CD4-positive, alpha-beta T cell treated with Interleukin-10 for 1 hour (primary cell): Measurements from ENCODE around the gene CSPG5.

Source experiments
- DNase-seq: peaks from one replicate; pipeline ENCODE4 v3.0.0-alpha.2; 2020

Gene CSPG5, protein sequence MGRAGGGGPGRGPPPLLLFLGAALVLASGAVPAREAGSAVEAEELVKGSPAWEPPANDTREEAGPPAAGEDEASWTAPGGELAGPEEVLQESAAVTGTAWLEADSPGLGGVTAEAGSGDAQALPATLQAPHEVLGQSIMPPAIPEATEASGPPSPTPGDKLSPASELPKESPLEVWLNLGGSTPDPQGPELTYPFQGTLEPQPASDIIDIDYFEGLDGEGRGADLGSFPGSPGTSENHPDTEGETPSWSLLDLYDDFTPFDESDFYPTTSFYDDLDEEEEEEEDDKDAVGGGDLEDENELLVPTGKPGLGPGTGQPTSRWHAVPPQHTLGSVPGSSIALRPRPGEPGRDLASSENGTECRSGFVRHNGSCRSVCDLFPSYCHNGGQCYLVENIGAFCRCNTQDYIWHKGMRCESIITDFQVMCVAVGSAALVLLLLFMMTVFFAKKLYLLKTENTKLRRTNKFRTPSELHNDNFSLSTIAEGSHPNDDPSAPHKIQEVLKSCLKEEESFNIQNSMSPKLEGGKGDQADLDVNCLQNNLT

DNA sequence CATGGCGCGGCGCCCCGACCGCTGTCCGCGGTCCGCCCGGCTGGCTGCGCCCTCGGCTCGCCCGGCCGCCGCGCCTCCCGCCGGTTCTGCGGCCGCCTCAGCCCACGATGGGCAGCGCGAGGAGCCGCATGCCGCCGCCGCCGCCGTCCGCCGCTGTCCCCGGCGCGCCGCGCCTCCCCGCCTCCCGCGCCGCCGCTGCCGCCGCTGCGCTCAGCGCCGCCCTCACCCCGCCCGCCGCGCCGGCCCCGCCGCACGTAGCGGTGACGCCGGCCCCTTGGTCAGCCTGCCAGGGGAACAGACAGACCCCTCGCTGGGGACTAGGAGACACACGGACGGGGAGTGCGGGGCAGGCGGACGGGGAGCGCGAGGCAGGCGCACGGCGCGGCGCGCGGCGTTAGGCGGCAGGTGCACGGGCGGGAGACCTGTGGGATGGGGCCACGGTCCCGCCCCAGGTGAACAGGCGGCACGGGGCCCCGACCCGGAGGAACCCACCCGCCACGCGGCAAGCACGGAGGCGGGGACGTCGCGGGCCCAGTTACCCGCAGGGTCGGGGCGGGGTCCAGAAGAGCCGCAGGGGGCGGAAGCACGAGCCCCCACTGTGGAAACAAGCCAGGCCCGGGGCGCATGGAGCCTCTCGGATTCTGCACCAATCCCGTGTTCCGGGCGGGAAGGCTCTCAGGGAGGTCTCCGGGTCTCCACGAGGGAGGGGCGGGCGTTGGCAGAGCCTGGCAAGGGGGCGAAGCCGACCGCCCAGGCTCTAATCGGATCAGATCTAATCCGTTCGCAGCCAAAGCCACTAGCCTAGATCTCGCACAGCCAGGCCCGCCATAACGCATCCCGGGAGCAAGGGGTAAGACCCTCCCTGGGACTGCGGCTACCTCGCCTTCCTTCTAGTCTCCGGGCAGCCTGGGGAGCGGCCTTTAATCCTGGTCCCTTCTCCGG, at the start of gene CSPG5:
Gene CSPG5 (minus strand): TSS at position 175 of the 942 bp plus-strand sequence. CDS start 172 bp downstream, at position 3.
- DNase-seq, result peak; percentile 28

DNA sequence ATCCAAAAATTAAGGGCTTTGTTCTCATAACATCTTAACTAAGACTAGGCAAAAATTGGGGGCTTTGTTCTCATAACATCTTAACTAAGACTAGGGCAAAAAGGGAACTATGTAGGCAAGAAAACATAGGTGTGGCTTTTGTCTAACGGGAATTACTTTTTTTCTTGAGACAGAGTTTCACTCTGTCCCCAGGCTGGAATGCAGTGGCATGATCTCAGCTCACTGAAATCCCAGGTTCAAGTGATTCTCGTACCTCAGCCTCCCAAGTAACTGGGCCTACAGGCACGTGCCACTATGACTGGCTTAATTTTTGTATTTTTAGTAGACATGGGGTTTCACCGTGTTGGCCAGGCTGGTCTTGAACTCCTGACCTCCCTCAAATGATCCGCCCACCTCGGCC, 49.8 kb upstream of the CSPG5 start:
- DNase-seq, result no peak

DNA sequence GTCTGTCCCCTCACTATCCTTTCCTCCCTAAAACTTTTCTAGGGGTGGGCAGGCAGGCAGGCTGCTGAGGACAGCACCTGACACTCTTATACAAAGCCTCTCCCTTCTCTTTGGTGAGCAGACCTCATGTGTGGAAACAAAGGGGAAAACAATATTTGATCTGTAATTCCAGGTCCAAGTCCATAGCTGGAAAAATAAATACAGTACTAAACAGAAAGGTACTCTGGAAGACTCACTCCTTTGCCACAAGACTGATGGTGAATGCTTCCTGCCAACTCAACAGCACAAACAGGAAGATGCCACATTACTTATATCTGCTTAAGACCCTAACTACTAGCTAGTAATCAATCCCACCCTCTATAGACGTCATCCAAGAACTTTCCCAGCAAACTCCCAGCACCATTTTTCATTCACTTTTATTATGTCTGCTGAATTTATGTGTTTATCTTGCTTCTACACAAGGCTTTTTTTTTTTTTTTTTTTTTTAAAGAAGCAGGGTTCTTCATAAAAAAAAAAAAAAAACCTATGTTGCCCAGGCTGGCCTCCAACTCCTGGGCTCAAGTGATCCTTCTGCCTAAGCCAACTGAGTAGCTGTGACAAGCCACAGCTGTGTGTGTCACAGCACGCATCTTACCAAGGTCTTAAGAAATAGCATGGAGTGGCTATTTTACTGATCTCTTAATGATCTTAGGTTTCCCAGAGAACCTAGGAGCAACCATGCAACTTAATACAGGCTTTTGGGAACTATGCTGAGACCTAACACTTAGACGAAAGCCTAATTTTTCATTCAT, 44.2 kb upstream of the CSPG5 start:
- no peak for DNase-seq

DNA sequence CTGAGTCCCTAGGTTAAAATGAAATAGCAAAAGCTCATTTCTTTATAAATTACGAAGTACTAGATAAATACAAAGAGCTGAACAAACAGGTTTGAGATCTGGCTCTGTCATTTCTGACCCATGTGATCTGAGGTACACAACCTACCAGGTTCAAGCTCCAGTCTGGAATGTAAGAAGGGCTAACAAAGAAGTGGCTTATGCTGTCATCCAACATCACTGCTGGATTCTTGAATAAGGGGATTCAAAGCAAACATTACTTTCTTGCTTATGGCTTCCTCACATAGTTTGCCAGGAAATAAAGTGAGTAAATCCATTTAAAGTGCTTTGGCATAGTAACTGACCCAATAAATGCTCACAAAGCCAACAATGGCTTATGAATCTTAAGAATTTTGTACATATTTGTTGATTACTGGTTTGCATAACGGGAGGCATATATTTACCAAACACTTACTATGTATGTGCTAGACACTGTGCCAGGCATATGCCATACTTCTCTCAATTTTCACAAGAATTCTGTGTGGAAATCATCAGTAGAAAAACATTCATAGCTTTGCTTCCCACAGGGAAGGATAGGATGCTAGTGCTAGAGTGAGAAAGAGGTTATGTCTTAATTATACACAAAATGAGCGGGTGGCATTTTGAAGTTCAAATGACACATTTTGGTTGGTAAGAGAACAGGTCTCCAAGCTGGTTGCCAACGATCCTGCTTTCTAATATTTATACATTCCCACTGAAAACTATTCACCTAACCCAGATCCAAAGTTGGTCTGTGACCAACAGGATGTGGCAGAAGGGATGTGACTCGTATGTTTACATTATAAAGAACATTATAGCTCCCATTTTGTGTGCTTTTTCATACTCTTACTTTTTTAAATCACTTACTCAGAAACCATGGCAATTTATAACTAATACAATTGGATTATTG, 38.7 kb upstream of the CSPG5 start:
- DNase-seq, result no peak

DNA sequence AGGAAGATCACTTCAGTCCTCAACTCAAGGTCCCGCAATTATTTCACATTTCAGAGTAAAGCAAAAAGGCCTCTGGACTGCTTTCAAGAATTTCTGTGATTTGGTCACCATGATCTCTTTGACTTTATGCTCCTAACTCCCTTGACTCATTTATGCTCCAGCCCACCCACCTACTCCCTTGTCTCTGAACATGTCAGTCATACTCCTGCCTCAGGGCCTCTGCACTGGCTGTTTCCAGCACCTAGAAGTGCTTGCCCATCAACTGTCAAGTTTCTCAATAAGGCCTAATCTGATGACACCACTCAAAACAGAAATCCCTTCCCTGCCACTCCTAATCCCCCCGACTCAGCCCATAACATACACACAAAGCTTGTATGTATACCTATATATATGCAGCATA, 36.1 kb upstream of the CSPG5 start:
- DNase-seq, result no peak

DNA sequence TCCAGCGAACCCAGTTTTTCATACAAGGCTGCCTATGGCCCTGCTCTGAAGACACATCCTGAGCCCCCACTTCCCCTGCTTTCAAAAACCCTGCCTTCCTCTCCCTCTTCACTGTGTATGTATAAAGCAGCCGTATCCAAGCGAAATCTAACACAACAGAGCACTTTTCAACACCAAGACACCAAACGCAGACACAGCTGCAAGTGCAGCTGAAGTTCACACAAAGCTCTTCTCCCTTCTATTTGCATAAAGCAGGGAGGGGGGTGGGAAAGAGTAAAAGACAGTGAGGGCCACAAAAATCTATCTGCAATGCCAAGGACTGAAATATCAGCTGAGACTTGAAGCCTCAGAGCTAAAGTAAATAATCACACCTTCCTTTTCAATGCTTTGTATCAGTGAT, 35.1 kb upstream of the CSPG5 start:
- DNase-seq, result no peak

DNA sequence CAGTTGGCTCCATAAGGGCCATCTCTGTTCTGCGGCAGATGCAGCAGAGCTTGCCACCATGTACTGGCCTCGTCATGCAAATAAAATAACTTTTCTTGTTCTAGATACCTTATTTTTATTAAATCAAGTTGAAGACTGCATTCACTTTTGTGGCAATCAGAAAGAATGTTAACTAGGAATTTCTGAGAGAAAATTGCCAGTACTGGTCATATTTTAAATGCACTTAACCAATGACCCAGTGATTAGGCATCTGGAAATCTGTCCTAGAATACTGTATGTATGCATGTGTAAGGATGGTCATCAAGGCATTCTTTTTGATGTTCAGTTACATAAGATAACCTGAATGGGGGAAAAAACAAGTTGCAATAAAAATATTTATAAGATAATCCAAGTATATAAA, 34.2 kb upstream of the CSPG5 start:
- no peak for DNase-seq

DNA sequence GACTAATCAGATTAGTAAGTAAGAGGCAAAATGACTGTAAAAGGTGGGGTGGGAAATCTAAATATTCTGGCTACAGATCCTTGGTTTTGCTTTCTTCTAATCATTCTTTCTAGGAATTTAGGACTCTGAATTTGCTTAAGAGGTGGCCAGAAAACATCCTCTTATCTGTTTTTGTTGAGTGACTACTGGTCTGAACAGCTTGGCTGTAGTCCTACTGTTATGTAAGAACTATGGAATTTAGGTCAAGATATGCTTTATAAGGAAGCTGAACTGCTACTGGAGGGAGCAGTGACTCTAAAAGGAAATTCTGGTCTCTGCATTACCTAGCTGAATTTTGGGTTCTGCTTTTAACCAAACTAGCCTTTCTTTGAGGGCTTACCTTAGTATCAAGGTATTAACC, 33.5 kb upstream of the CSPG5 start:
- DNase-seq, result no peak

DNA sequence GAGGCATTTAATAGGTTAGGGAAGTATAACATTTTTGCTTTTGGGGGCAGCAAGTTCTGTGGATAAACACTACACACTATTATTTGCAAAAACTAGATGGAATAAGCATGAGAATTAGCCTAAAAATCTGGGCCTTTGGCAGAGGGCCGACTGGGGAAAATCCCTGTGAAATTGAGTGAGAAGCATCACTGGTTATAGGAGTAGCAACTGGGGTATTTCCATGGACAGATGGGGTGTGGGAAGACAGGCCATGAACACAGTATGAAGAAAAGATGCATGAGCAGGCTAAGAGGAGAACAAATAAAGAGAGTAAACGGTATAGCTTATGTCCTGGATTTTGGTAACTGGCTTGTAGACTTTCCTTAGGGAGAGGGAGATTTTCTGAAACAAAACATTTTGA, 32.9 kb upstream of the CSPG5 start:
- DNase-seq, result no peak

DNA sequence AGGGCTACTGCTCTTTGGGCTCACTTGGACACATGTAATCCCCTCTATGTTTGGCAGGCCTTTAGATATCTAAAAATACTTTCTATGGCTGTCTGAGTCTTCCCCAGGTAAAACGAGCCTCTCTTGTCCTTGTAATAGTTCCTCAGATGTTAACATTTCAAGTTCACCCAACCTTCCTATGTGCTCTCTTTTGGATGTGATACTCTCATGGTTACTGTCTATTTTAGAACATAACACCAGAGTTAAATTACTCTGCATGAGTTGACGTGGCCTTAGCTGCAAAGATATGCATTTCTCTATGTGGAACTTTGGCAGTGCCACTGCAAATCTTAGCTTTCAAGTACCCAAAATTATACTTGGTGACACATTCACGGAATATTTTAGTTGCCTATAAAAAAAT, 31.9 kb upstream of the CSPG5 start:
- DNase-seq, result no peak

DNA sequence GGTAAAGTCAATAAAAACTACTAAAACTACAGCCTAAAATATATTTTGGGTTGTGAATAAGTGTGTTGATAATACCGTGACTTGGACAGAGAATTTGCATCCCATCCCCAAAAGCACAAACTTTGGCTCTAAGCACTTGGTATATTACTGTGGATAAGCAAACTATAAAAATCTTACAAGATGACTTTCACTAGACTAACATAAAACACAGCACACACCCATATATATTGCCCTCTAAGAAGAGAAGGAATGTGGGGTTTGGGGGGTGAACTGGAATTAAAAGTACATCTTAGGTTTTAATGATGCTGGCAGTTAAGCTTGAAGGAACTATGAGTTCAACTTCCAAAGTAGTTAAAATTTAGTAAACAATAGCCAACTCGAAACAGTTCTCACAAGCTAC, 28.7 kb upstream of the CSPG5 start:
- DNase-seq, result no peak

DNA sequence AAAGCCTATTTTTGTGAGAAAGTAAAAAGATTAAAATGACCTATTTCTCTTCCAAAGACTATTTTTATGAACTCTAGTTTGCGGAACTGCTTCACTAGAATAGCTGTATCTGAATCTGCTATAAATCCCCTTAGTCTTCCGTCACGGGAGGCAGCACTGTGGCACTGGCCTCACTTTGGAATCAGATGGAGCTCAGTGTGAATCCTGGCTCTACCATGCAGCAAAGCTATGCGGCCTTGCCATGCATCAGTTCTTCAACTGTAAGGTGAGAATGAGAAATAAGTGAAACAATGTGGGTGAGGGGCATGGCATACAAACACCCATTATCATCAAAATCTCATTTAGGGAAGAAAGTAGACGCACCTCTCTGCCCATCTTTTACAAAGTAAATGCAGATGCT, 27.5 kb upstream of the CSPG5 start:
- DNase-seq, result no peak

DNA sequence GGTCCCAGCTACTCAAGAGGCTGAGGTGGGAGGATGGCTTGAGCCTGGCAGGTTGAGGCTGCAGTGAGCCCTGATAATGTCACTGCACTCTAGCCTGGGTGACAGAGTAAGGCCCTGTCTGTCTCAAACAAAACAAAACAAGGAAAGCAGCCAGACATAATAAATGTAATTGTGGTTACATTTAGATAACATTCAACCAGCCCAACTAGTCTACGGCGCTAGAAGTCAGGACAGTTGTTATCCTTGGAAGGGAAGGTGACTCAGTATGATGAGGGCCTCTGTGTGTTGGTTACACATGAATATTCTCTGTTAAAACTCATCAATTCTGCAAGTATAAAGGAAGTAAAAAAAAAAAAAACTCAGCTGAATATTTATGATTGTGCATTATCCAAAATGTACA, 27.0 kb upstream of the CSPG5 start:
- DNase-seq, result no peak

DNA sequence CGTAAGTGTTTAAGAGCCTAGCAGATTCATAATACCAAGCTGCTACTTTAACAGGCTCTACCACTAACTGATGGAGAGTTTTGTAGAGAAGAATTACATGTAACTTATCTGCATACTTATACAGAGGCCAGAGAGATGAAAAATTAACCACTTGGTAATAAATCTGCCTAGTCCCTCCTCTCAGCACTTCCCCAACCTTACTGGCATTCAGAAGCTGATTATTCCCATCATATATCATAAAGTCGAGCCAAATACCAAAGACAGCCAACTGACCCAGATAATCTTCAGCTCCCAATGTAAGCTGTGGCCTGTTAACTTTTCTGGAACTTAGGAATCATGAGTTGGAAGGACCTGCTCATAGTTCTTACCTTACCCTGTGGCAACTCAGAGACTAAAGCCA, 25.5 kb upstream of the CSPG5 start:
- DNase-seq, result no peak

DNA sequence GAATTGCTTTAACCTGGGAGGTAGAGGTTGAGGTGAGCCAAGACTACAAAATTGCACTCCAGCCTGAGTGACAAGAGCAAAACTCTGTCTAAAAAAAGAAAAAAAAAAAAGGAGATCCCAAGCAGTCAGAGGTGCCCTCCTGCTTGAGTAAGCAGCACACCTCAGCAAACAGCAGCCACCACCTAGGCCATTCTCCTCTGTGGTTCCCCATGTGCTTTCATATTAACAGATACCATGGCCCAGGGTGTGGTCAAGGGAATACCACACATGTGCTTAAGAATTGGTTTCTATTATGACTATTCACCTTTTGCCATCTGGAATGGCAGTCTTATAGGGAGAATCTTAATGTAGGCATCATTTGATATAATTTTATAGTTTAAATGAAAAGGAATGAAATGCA, 24.7 kb upstream of the CSPG5 start:
- DNase-seq, result no peak

DNA sequence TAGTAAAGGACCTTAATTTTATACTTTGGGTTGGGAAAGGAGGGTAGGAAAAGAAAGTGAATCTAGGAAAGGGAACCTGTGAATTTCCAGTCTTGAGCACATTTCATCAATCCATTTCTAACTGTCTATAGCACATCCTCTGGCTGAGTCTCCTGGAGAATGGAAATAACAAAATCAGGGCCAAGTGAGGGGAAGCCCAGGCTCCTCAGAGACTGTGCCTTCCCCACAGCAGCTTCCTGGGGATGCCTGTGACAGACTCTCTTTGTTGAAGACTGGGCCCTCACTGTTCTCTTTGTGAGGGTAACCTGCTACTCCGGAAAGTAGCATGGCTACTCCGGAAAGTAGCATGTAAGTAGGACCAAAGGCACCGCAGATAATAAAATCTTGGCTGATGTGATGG, 22.6 kb upstream of the CSPG5 start:
- DNase-seq, result no peak

DNA sequence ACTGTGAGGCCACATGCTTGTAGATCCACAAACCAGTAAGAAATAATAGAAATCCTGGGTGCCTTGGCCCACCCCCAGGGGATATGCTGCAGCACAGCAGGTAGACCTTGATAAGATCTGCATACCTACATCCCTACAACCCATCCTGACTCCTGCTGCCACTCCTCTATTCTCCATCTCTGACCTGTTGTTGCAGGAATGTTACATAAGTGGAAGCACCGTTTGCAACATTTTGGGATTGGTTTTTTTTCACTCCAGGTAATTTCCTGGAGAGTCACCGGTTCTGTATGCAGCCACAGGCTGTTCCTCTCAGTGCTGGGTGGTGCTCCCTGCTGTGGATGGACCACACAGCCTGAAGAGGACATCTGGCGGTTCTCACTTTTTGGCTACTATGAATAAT, 16.1 kb upstream of the CSPG5 start:
- DNase-seq, result no peak

DNA sequence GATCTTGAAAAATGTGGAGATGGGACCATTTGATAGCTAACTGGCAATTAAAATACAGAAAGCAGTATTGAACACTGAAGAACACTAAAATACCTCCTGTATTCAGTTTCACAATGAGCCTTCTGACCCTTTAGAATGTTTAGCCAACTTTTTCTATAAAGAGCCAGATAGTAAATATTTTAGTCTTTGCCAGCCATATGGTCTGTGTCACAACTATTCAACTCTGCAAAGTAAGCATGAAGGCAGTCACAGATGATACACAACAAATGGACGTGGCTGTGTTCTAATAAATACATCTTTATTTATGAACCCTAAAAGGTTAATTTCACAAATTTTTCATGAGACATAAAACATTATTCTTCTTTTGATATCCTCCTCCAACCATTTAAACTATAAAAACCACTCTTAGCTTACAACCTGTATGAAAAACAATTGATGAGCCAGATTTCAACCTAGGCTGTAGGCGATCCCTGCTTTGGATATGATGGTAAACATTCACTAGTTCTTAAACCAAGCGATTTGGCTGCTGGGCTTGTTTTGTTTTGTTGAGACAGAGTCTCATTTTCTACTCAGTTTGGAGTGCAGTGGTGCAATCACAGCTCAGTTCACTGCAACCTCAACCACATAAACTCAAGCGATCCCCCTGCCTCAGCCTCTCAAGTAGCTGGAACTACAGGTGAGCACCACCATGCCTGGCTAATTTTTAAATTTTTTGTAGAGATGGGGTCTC, 13.6 kb upstream of the CSPG5 start:
- no peak for DNase-seq

DNA sequence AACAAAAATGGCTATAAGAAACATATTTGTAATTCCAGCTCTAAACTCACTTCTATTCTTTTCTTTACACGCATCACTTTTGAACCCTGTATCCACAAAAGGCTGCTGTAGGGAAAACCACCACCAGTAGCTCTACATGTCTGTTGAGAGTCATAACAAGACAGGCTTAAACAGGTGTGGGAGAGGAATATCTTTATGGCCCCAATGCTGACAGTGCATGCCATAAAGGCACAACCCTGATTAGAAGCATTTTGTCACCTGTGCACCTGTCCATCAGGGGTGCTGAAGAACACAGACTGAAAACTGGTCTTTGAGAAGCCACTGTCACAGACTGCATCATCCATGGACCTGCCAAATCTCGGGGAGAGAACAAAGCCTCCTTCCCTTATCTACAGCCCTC, 11.6 kb upstream of the CSPG5 start:
- no peak for DNase-seq

DNA sequence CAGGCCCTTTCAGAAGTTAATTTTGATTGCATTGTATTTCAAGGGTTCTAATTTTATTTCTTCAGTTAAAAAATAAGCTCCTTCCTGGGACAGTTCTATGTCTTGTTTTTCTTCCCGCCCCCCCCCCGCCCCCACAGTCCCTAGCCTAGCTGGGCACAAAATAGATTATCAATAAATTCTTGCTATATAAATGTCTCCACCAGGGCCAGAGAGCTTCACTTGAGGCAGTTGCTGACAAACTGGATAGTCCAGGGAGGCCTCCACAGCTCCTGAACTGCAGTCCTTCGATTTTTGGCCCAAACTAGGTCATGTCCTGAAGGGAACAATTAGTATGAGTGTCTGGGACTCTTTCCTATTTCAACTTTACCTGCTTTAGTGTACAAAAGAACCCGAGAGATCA, 9.9 kb upstream of the CSPG5 start:
- no peak for DNase-seq

DNA sequence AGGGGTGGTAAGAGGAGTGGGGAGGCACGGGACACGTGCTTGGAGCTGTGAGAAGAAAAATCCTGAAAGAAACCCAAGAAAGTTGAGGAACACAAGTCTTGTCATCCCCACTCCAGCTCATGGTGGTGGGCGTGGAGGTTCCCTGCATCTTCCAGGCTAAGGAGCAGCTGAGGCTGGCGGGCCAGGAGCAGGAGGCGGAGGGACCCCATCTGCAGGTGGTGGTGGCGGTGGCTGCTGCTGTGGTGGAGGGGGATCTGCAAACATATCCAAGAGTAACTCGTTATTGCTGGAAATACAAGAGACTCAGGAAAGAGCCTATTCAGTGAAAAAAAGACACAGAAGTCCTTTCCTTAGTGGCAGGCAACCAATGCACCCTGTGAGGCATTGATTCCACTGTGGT, 9.4 kb upstream of the CSPG5 start:
- no peak for DNase-seq
